Measurements from ENCODE around the gene KPNA3. TPM values are rescaled to one million over a fixed set of nuclear protein-coding genes. Genes with fewer than 3 reads are reported as not detected.

Gene KPNA3
- total RNA-seq, 1 experiment from 2014 or later: 49.7 TPM

DNA sequence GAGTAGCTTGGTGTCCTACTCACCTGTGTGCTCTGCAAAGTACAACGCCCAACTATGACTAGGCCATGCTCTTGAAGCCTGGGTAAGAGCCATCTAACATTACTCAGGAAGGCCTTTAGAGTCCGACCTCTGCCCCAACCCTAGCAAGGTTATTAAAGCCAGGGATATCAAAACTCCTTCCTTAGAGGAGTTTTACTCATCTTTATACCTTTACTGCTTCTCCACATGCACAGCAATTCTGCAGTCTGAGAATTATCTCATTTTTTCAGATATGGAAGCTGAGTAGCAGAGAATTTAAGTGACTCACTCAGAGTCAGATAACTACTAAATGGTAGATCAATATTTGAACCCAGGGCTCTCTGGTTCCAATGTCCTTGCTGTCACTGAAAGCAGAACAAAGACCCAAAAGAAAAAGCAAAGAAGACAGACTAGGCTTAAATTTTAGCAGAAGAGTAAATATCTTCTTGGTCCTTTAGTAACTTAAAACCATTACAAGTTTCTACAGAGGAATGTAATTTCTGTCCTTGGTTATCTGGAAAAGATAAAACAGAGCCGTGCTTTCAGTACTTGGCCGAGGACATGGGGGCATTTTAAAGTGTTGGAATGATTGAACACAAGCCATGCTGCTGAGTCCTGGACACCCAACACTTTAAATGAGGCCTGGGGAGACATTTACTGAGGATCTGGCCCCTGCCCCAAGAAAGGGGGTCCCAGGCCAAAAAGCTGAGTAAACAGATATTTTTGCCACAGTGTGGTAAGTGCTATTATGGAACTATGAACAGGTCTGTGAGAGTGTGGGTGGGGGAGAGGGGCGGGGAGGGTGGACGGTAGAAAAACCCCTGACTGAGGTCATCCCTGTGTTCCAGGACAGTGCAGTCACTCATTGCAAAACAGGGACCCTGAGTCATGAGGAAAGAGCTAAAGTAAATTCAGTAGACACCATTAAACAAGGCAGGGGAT, 18.4 kb upstream of the KPNA3 start:
- H3K79me1 ChIP-seq (ENCODE audit: insufficient read depth, low read depth, low read length, poor library complexity, severe bottlenecking): no peaks in the 10 kb centered on the region
- no peak for TF ChIP-seq CTCF (conservative IDR thresholded peaks at IDR 0.05)
- no peak overlapping the region for H2BK5ac ChIP-seq (ENCODE audit: insufficient read length, low read length)
- no peaks in the 10 kb centered on the region for H3K23me2 ChIP-seq (ENCODE audit: insufficient read length, low read depth, low read length, poor library complexity, severe bottlenecking)
- H3K56ac ChIP-seq (ENCODE audit: insufficient read length, low read depth, low read length): no peak overlapping the region
- no peak overlapping the region for H3K4ac ChIP-seq (ENCODE audit: low read depth, low read length)
- no peak overlapping the region for H2AFZ ChIP-seq (ENCODE audit: low read length)
- no peak overlapping the region for H3K27ac Mint-ChIP-seq
- H3K27me3 ChIP-seq (ENCODE audit: insufficient read depth, low read length): no peaks in the 10 kb centered on the region
- H4K20me1 ChIP-seq (ENCODE audit: control insufficient read depth, insufficient read depth, insufficient read length): no peaks in the 10 kb centered on the region
- H3K23ac ChIP-seq (ENCODE audit: insufficient read length, low read depth, low read length): no peak overlapping the region
- no peak overlapping the region for H2BK12ac ChIP-seq (ENCODE audit: insufficient read length, low read depth, low read length)
- H4K91ac ChIP-seq (ENCODE audit: insufficient read length, low read depth, low read length): no peak overlapping the region
- no peak overlapping the region for H2BK120ac ChIP-seq (ENCODE audit: low read depth, low read length, poor library complexity, severe bottlenecking)
- H3K4me3 Mint-ChIP-seq: no peak overlapping the region
- H2AK5ac ChIP-seq (ENCODE audit: insufficient read length, low read length): no peak overlapping the region
- H3K18ac ChIP-seq (ENCODE audit: insufficient read length, low read depth, low read length): no peak overlapping the region
- H3K4me2 ChIP-seq (ENCODE audit: insufficient read depth, insufficient read length, low read length): no peak overlapping the region
- H3K14ac ChIP-seq (ENCODE audit: insufficient read depth, low read length): no peak overlapping the region
- DNase-seq: no peak
- H3K27me3 Mint-ChIP-seq (ENCODE audit: low read depth): peaks cover 3% of the 10 kb centered on the region; the same call in 1 of the 2 replicates
- no CpG with 5 or more reads among the region's 6 CpGs for WGBS (ENCODE audit: extremely low coverage, insufficient read length, low lambda C conversion rate)
- no peak overlapping the region for H2BK20ac ChIP-seq (ENCODE audit: low read depth, low read length, poor library complexity, severe bottlenecking)
- H3K79me2 ChIP-seq (ENCODE audit: insufficient read depth, low read length): no peaks in the 10 kb centered on the region
- H4K8ac ChIP-seq (replicated peaks; ENCODE audit: insufficient read length, low read depth, low read length): no peak overlapping the region
- H3K4me1 Mint-ChIP-seq: peaks cover 3 to 5% of the 10 kb centered on the region in 2 experiments
- no peaks in the 10 kb centered on the region for H3K4me1 ChIP-seq (ENCODE audit: insufficient read depth, low read length)
- no peaks in the 10 kb centered on the region for H3K9me3 Mint-ChIP-seq
- H4K5ac ChIP-seq (ENCODE audit: insufficient read length, low read depth, low read length): no peak overlapping the region
- no peak overlapping the region for H2BK15ac ChIP-seq (ENCODE audit: low read depth, low read length)
- no peaks in the 10 kb centered on the region for H3K36me3 Mint-ChIP-seq (ENCODE audit: insufficient read depth in 1 of 3, low read depth in 3 of 3)
- no peaks in the 10 kb centered on the region for H3K9me3 ChIP-seq (ENCODE audit: control insufficient read depth, low read depth, low read length)
- H3K27ac ChIP-seq (ENCODE audit: insufficient read length, low read depth, low read length): no peak overlapping the region
- no peak overlapping the region for H3K9ac ChIP-seq (ENCODE audit: extremely low read depth, insufficient read length, low read length)
- H3T11ph ChIP-seq (ENCODE audit: low read length): no peak overlapping the region
